ENCODE measurements around the gene TENM4. TPM values are rescaled to one million over a fixed set of nuclear protein-coding genes. Genes with fewer than 3 reads are reported as not detected.

Gene TENM4
- total RNA-seq, 1 donor from 2014 or later: 0.63 TPM

- H3K36me3 ChIP-seq: no peaks in the 10 kb centered on the region
- intact Hi-C loops (cut with micrococcal nuclease): no loop called here
- H3K9me3 ChIP-seq (replicated peaks): no peaks in the 10 kb centered on the region
- no peak overlapping the region for H3K27ac ChIP-seq (replicated peaks)
- no peak overlapping the region for H3K4me3 ChIP-seq
- no peaks in the 10 kb centered on the region for H3K4me1 ChIP-seq
- DNase-seq: no peak
- TF ChIP-seq CTCF (IDR thresholded peaks at IDR 0.05; ENCODE audit: borderline replicate concordance): no peak
- H3K27me3 ChIP-seq (ENCODE audit: low read depth): peaks cover 35% of the 10 kb centered on the region
Measured at GRCh38 chr11:79011357-79011756, 429.5 kb downstream of the TENM4 start.

GRCh38 chr11:79007771-79008402, 432.9 kb downstream of the TENM4 start:
- no peak for DNase-seq
- intact Hi-C loops (cut with micrococcal nuclease): no loop called here
- no peaks in the 10 kb centered on the region for H3K36me3 ChIP-seq
- H3K4me3 ChIP-seq: no peak overlapping the region
- no peak for TF ChIP-seq CTCF (IDR thresholded peaks at IDR 0.05; ENCODE audit: borderline replicate concordance)
- H3K27ac ChIP-seq (replicated peaks): no peak overlapping the region
- H3K27me3 ChIP-seq (ENCODE audit: low read depth): peaks cover 28% of the 10 kb centered on the region
- H3K4me1 ChIP-seq: no peaks in the 10 kb centered on the region
- H3K9me3 ChIP-seq (replicated peaks): peaks cover 24% of the 10 kb centered on the region

GRCh38 chr11:79006854-79007253, 434.0 kb downstream of the TENM4 start:
- Histone ChIP-seq H3K9me3 (replicated peaks) (peaks cover 29% of the 10 kb centered on the region), H3K36me3 (no peaks in the 10 kb centered on the region), H3K4me1 (no peaks in the 10 kb centered on the region), H3K4me3 (no peak overlapping the region), H3K27ac (replicated peaks) (no peak overlapping the region), H3K27me3 (ENCODE audit: low read depth) (peaks cover 21% of the 10 kb centered on the region)
- no peak for TF ChIP-seq CTCF (IDR thresholded peaks at IDR 0.05; ENCODE audit: borderline replicate concordance)
- DNase-seq: no peak
- intact Hi-C loops (cut with micrococcal nuclease): no loop called here

- peaks cover 11% of the 10 kb centered on the region for H3K27me3 ChIP-seq (ENCODE audit: low read depth)
- TF ChIP-seq CTCF (IDR thresholded peaks at IDR 0.05; ENCODE audit: borderline replicate concordance): no peak
- peaks cover 25% of the 10 kb centered on the region for H3K9me3 ChIP-seq (replicated peaks)
- no peaks in the 10 kb centered on the region for H3K4me1 ChIP-seq
- H3K27ac ChIP-seq (replicated peaks): no peak overlapping the region
- no peak overlapping the region for H3K4me3 ChIP-seq
- H3K36me3 ChIP-seq: no peaks in the 10 kb centered on the region
- DNase-seq: no peak
- intact Hi-C loops (cut with micrococcal nuclease): no loop called here
Measured at GRCh38 chr11:78996007-78996406, 444.8 kb downstream of the TENM4 start.

- no peak for TF ChIP-seq CTCF (IDR thresholded peaks at IDR 0.05; ENCODE audit: borderline replicate concordance)
- Histone ChIP-seq H3K36me3 (no peaks in the 10 kb centered on the region), H3K4me1 (no peaks in the 10 kb centered on the region), H3K27me3 (ENCODE audit: low read depth) (peaks cover 11% of the 10 kb centered on the region), H3K27ac (replicated peaks) (no peak overlapping the region), H3K4me3 (no peak overlapping the region), H3K9me3 (replicated peaks) (peaks cover 16% of the 10 kb centered on the region)
- intact Hi-C loops (cut with micrococcal nuclease): no loop called here
- no peak for DNase-seq
Measured at GRCh38 chr11:78995171-78995570, 445.7 kb downstream of the TENM4 start.
